Smooth muscle cell (in vitro differentiated cells): ENCODE results near the gene ANKRD39. TPM values are rescaled to one million over a fixed set of nuclear protein-coding genes. Genes with fewer than 3 reads are reported as not detected.

Experiments
- DNase-seq: peaks from one replicate; lab custom pipeline; 2025; ENCODE audit not compliant: unreplicated experiment; lab: John Stamatoyannopoulos, UW
- H2AFZ ChIP-seq: fragments of 200-600 bp; sonication (generic); 2 replicates; pipeline ENCODE4 v1.6.0; 2016; ENCODE audit warnings: antibody characterized with exemption, low read depth, mild to moderate bottlenecking
- H3F3A ChIP-seq: fragments of 200-600 bp; sonication (generic); 2 replicates; pipeline ENCODE4 v1.6.0; 2017; ENCODE audit warnings: antibody characterized with exemption, low read depth
- H3K27ac ChIP-seq: fragments of 200-600 bp; sonication (generic); 2 replicates; pipeline ENCODE4 v1.5.1; 2016; ENCODE audit warnings: low read depth, mild to moderate bottlenecking
- H3K27me3 ChIP-seq: fragments of 200-600 bp; sonication (generic); 2 replicates; pipeline ENCODE4 v1.6.1; 2016; ENCODE audit warnings: low read depth, mild to moderate bottlenecking
- H3K36me3 ChIP-seq: fragments of 200-600 bp; sonication (generic); 2 replicates; pipeline ENCODE4 v1.5.1; 2016; ENCODE audit warnings: low read depth
- H3K4me1 ChIP-seq: fragments of 200-600 bp; sonication (generic); 2 replicates; pipeline ENCODE4 v1.5.1; 2016; ENCODE audit warnings: low read depth
- H3K4me2 ChIP-seq: fragments of 200-600 bp; sonication (generic); 2 replicates; pipeline ENCODE4 v1.6.0; 2016; ENCODE audit warnings: mild to moderate bottlenecking
- H3K4me3 ChIP-seq: fragments of 200-600 bp; sonication (generic); 2 replicates; pipeline ENCODE4 v1.5.1; 2016; ENCODE audit warnings: mild to moderate bottlenecking
- H3K79me2 ChIP-seq: fragments of 200-600 bp; sonication (generic); 2 replicates; pipeline ENCODE4 v1.6.0; 2016; ENCODE audit warnings: low read depth, mild to moderate bottlenecking
- H3K9ac ChIP-seq: fragments of 200-600 bp; sonication (generic); 2 replicates; pipeline ENCODE4 v1.6.0; 2016; ENCODE audit warnings: low read depth
- H3K9me3 ChIP-seq: fragments of 200-600 bp; sonication (generic); replicated peaks from 2 replicates; pipeline ENCODE4 v1.5.1; 2016; ENCODE audit warnings: low read depth
- H4K20me1 ChIP-seq: fragments of 200-600 bp; sonication (generic); 2 replicates; pipeline ENCODE4 v1.6.0; 2016; ENCODE audit warnings: low read depth
- CTCF ChIP-seq: fragments of 200-600 bp; sonication (generic); IDR thresholded peaks from 2 replicates; pipeline ENCODE4 v1.5.1; 2017; ENCODE audit warnings: borderline replicate concordance, mild to moderate bottlenecking, antibody characterized with exemption; ENCODE audit not compliant: insufficient read depth, poor library complexity, severe bottlenecking
- WGBS: methylation state at CpG from one replicate; pipeline ENCODE4 v1.1.7; 2016; ENCODE audit warnings: low lambda C conversion rate; 5-methylcytosine and 5-hydroxymethylcytosine counted together
- microRNA counts: library from miRNA; unstranded; fragments of <30 nt; microRNA quantifications from one replicate; lab custom pipeline; 2016
- microRNA-seq: library from miRNA; unstranded; fragments of <30 nt; microRNA quantifications from one replicate; pipeline ENCODE4, GENCODE V29; 2016; ENCODE audit warnings: borderline number of aligned reads
- polyA plus RNA-seq: library from polyadenylated mRNA; unstranded; fragments of >200 nt; fragmentation: Nextera tagmentation; extraction: Ambion mirVana; gene quantifications from 2 replicates; pipeline ENCODE4 v1.2.1, GENCODE V29; 2016
- small RNA-seq: library from RNA; depleted of rRNA; stranded (forward); fragments of <200 nt; gene quantifications from one replicate; pipeline ENCODE3, GENCODE V24; 2014
- total RNA-seq: library from RNA; depleted of rRNA; stranded (reverse); fragments of >200 nt; gene quantifications from 2 replicates; pipeline ENCODE4 v1.2.3, GENCODE V29; 2014

The ANKRD39 gene
- total and polyA plus RNA-seq, 2 experiments from 2014 or later = 7.9 to 16.5 TPM

GRCh38 chr2:96800061-96801004, 57.5 kb downstream of the ANKRD39 start:
- Histone ChIP-seq H3F3A (no peaks in the 10 kb centered on the region), H3K36me3 (no peaks in the 10 kb centered on the region), H3K27ac (no peak overlapping the region), H3K9ac (no peak overlapping the region), H4K20me1 (peaks cover 1% of the 10 kb centered on the region), H3K9me3 (no peaks in the 10 kb centered on the region), H3K4me3 (no peak overlapping the region), H3K27me3 (no peaks in the 10 kb centered on the region), H3K4me2 (no peak overlapping the region), H3K4me1 (peaks cover 3% of the 10 kb centered on the region), H3K79me2 (no peaks in the 10 kb centered on the region), H2AFZ (no peak overlapping the region)
- no peak for TF ChIP-seq CTCF
- 95% methylated on average over 27 of the region's 27 CpGs for WGBS
- DNase-seq = no peak

- peaks cover 5% of the 10 kb centered on the region for H4K20me1 ChIP-seq
- DNase-seq = no peak
- no peak overlapping the region for H2AFZ ChIP-seq
- H3K9ac ChIP-seq = no peak overlapping the region
- H3K27me3 ChIP-seq = no peaks in the 10 kb centered on the region
- H3K4me2 ChIP-seq = no peak overlapping the region
- H3K79me2 ChIP-seq = no peaks in the 10 kb centered on the region
- TF ChIP-seq CTCF = no peak
- no peaks in the 10 kb centered on the region for H3K4me1 ChIP-seq
- WGBS = 95% methylated on average over 8 of the region's 8 CpGs
- no peaks in the 10 kb centered on the region for H3K9me3 ChIP-seq
- H3K36me3 ChIP-seq = no peaks in the 10 kb centered on the region
- no peak overlapping the region for H3K4me3 ChIP-seq
- no peak overlapping the region for H3K27ac ChIP-seq
- H3F3A ChIP-seq = no peaks in the 10 kb centered on the region
Observed at GRCh38 chr2:96799623-96799935, 58.2 kb downstream of the ANKRD39 start.

GRCh38 chr2:96798733-96799622, 58.8 kb downstream of the ANKRD39 start:
- no peaks in the 10 kb centered on the region for H3K79me2 ChIP-seq
- H2AFZ ChIP-seq = no peak overlapping the region
- peaks cover 11% of the 10 kb centered on the region for H4K20me1 ChIP-seq
- H3F3A ChIP-seq = no peaks in the 10 kb centered on the region
- 96% methylated on average over 23 of the region's 23 CpGs for WGBS
- TF ChIP-seq CTCF = no peak
- H3K27ac ChIP-seq = no peak overlapping the region
- H3K36me3 ChIP-seq = no peaks in the 10 kb centered on the region
- no peak overlapping the region for H3K9ac ChIP-seq
- no peak for DNase-seq
- H3K4me1 ChIP-seq = no peaks in the 10 kb centered on the region
- no peaks in the 10 kb centered on the region for H3K9me3 ChIP-seq
- no peaks in the 10 kb centered on the region for H3K27me3 ChIP-seq
- H3K4me2 ChIP-seq = no peak overlapping the region
- H3K4me3 ChIP-seq = no peak overlapping the region

MicroRNAs within 50 kb of the gene (microRNA counts, 767-probe panel; counts per million panel counts)
- microRNA hsa-miR-3127-5p (lab: Ali Mortazavi, UCI) = 183 counts per million

Small RNAs within 50 kb of the gene (microRNA-seq; reads per million reads assigned to microRNA genes)
- gene MIR3127 = 6.4 reads per million, percentile 4 among the genes with 10 or more reads in this experiment

Small RNAs within 50 kb of the gene (small RNA-seq; reads per million reads assigned to genes)
- gene MIR3127 = 0.24 reads per million

Other genes starting within 250 kb of the ANKRD39 start
- 13.3 and 16.2 TPM in 2 replicates for gene KANSL3, start 219.7 kb downstream of the ANKRD39 start, total RNA-seq
- gene KANSL3, start 219.7 kb downstream of the ANKRD39 start, polyA plus RNA-seq = 12.0 and 14.6 TPM in 2 replicates
- gene FER1L5, start 215.3 kb downstream of the ANKRD39 start, total RNA-seq = not detected in 2 replicates
- 0.12 TPM in 1 of 2 replicates, not detected in the other for gene FER1L5, start 215.3 kb downstream of the ANKRD39 start, polyA plus RNA-seq
- gene LMAN2L, start 118.0 kb downstream of the ANKRD39 start, total RNA-seq = 19.1 and 26.2 TPM in 2 replicates
- gene LMAN2L, start 118.0 kb downstream of the ANKRD39 start, polyA plus RNA-seq = 32.5 and 32.9 TPM in 2 replicates
- gene CNNM4, start 97.1 kb downstream of the ANKRD39 start, total RNA-seq = 4.4 and 7.2 TPM in 2 replicates
- gene CNNM4, start 97.1 kb downstream of the ANKRD39 start, polyA plus RNA-seq = 9.3 and 10.1 TPM in 2 replicates
- 2.4 and 3.2 TPM in 2 replicates for gene CNNM3, start 41.7 kb downstream of the ANKRD39 start, total RNA-seq
- gene CNNM3, start 41.7 kb downstream of the ANKRD39 start, polyA plus RNA-seq = 4.8 and 5.5 TPM in 2 replicates
- 1.6 and 5.6 TPM in 2 replicates for gene ANKRD23, start 14.0 kb downstream of the ANKRD39 start, total RNA-seq
- gene ANKRD23, start 14.0 kb downstream of the ANKRD39 start, polyA plus RNA-seq = 1.7 and 3.5 TPM in 2 replicates
- 41.0 and 42.0 TPM in 2 replicates for gene SEMA4C, start 12.1 kb upstream of the ANKRD39 start, total RNA-seq
- gene SEMA4C, start 12.1 kb upstream of the ANKRD39 start, polyA plus RNA-seq = 39.3 and 40.7 TPM in 2 replicates
- 7.9 TPM in 1 of 2 replicates, not detected in the other for gene FAM178B, start 128.6 kb upstream of the ANKRD39 start, total RNA-seq
- gene FAM178B, start 128.6 kb upstream of the ANKRD39 start, polyA plus RNA-seq = 3.5 and 6.2 TPM in 2 replicates
- 14.6 and 16.0 TPM in 2 replicates for gene FAHD2B, start 236.9 kb upstream of the ANKRD39 start, total RNA-seq
- gene FAHD2B, start 236.9 kb upstream of the ANKRD39 start, polyA plus RNA-seq = 31.2 and 37.6 TPM in 2 replicates